22Rv1 (cell line): ENCODE measurements around the gene SPSB2.

Source experiments
- CTCF ChIP-seq: fragments of 450-650 bp; IDR thresholded peaks from 2 replicates; pipeline ENCODE4 v1.5.1; 2017; ENCODE audit warnings: mild to moderate bottlenecking
- ZFX ChIP-seq: fragments of 450-650 bp; IDR thresholded peaks from 2 replicates; pipeline ENCODE4 v1.6.1; 2017; ENCODE audit warnings: antibody characterized with exemption, borderline replicate concordance

GRCh38 chr12:6915789-6916285 is 42.7 kb upstream of the SPSB2 start:
- TF ChIP-seq CTCF (no peak), ZFX (no peak)
